Activated CD8-positive, alpha-beta memory T cell treated with anti-CD3 and anti-CD28 coated beads for 4 hours (primary cell): ENCODE data around the gene LAGE3.

ENCODE experiments used
- DNase-seq, 2 donors: peaks; one replicate each; pipeline ENCODE4 v3.0.0-alpha.2; 2020; ENCODE audit warnings: low read depth in 2 of 2

The LAGE3 gene

GRCh38 chrX:154478728-154479622 lies at the start of gene LAGE3:
LAGE3 (minus strand) TSS chrX:154479281; CDS start chrX:154478915, 366 bp downstream.
- DNase-seq, result peak; percentile 82

GRCh38 chrX:154526901-154527675 lies 48.0 kb upstream of the LAGE3 start:
- DNase-seq, result no peak

- no peak for DNase-seq
Observed at GRCh38 chrX:154525606-154526490, 46.8 kb upstream of the LAGE3 start.

- no peak for DNase-seq
Observed at GRCh38 chrX:154519389-154519788, 40.3 kb upstream of the LAGE3 start.

- DNase-seq, result no peak
Observed at GRCh38 chrX:154517101-154517781, 38.2 kb upstream of the LAGE3 start.

GRCh38 chrX:154516656-154517100 lies 37.6 kb upstream of the LAGE3 start:
- no peak for DNase-seq

- DNase-seq, result peak; percentile 86 to 87
Observed at GRCh38 chrX:154515966-154516655, 37.0 kb upstream of the LAGE3 start, which contains the start of gene FAM3A. FAM3A (minus strand) TSS chrX:154516232; CDS start chrX:154515772, 460 bp downstream.

GRCh38 chrX:154515090-154515965 lies 36.2 kb upstream of the LAGE3 start:
- no peak for DNase-seq

- no peak for DNase-seq
Observed at GRCh38 chrX:154513716-154514115, 34.6 kb upstream of the LAGE3 start.

GRCh38 chrX:154512879-154513553 lies 33.9 kb upstream of the LAGE3 start:
- no peak for DNase-seq

GRCh38 chrX:154511761-154512160 lies 32.7 kb upstream of the LAGE3 start:
- no peak for DNase-seq

GRCh38 chrX:154509455-154509854 lies 30.4 kb upstream of the LAGE3 start:
- no peak for DNase-seq

GRCh38 chrX:154508384-154508745 lies 29.3 kb upstream of the LAGE3 start:
- no peak for DNase-seq

- no peak for DNase-seq
Observed at GRCh38 chrX:154507673-154508383, 28.7 kb upstream of the LAGE3 start.

GRCh38 chrX:154506483-154507332 lies 27.6 kb upstream of the LAGE3 start:
- no peak for DNase-seq

- DNase-seq, result no peak
Observed at GRCh38 chrX:154505734-154506133, 26.7 kb upstream of the LAGE3 start.

GRCh38 chrX:154502989-154503388 lies 23.9 kb upstream of the LAGE3 start:
- no peak for DNase-seq
